Activated B cell treated with CpG ODN at 0.5 μM for 24 hours (primary cell): ENCODE results near the gene HBM. TPM values are rescaled to one million over a fixed set of nuclear protein-coding genes. Genes with fewer than 3 reads are reported as not detected.
"Not testable (repeated sequence)": the region's sequence is repeated elsewhere in the genome, so short reads cannot be mapped to it uniquely, and the experiment has no call there.

Source experiments
- ATAC-seq: fragments of 200-7000 bp; cut with Tn5 transposase; one replicate; pipeline ENCODE4 v1.10.0; 2021; ENCODE audit warnings: low read depth, mild to moderate bottlenecking, moderate library complexity
- CTCF ChIA-PET: fragments of 350-600 bp; sonication (Branson Sonifier 250); formaldehyde crosslinking; loops from one replicate; lab custom pipeline; 2021; ENCODE audit warnings: antibody characterized with exemption; lab: Charles Lee
- POLR2A ChIA-PET: fragments of 350-600 bp; sonication (Branson Sonifier 250); formaldehyde crosslinking; loops from one replicate; lab custom pipeline; 2021; ENCODE audit warnings: antibody characterized with exemption; lab: Charles Lee
- DNase-seq: peaks from one replicate; pipeline ENCODE4 v3.0.0; 2022
- H3K27ac Mint-ChIP-seq: one replicate; pipeline ENCODE4 v1.8.0; 2020; ENCODE audit warnings: mixed read lengths
- H3K27me3 Mint-ChIP-seq: one replicate; pipeline ENCODE4 v1.8.0; 2021; ENCODE audit warnings: mixed read lengths
- H3K36me3 Mint-ChIP-seq: one replicate; pipeline ENCODE4 v1.8.0; 2021; ENCODE audit warnings: low read depth, mixed read lengths
- H3K4me1 Mint-ChIP-seq: one replicate; pipeline ENCODE4 v1.8.0; 2021; ENCODE audit warnings: mixed read lengths
- H3K4me3 Mint-ChIP-seq: one replicate; pipeline ENCODE4 v1.8.0; 2020; ENCODE audit warnings: mild to moderate bottlenecking, mixed read lengths
- H3K9me3 Mint-ChIP-seq: one replicate; pipeline ENCODE4 v1.8.0; 2020; ENCODE audit warnings: mixed read lengths
- intact Hi-C: fragments of 100-400 bp; cut with micrococcal nuclease; formaldehyde crosslinking; loops from one replicate; pipeline ENCODE4 v1.15.1; 2024
- total RNA-seq: library from RNA; stranded (reverse); gene quantifications from 2 replicates; pipeline ENCODE4 v1.2.3, GENCODE V29; 2022
- TF ChIP-seq, protein P1 (sequence below): fragments of 200-600 bp; IDR thresholded peaks from one replicate; pipeline ENCODE4 v1.8.0; 2022; ENCODE audit warnings: antibody characterized with exemption, mild to moderate bottlenecking

The HBM gene
- total RNA-seq, 1 donor from 2014 or later = not detected

DNA sequence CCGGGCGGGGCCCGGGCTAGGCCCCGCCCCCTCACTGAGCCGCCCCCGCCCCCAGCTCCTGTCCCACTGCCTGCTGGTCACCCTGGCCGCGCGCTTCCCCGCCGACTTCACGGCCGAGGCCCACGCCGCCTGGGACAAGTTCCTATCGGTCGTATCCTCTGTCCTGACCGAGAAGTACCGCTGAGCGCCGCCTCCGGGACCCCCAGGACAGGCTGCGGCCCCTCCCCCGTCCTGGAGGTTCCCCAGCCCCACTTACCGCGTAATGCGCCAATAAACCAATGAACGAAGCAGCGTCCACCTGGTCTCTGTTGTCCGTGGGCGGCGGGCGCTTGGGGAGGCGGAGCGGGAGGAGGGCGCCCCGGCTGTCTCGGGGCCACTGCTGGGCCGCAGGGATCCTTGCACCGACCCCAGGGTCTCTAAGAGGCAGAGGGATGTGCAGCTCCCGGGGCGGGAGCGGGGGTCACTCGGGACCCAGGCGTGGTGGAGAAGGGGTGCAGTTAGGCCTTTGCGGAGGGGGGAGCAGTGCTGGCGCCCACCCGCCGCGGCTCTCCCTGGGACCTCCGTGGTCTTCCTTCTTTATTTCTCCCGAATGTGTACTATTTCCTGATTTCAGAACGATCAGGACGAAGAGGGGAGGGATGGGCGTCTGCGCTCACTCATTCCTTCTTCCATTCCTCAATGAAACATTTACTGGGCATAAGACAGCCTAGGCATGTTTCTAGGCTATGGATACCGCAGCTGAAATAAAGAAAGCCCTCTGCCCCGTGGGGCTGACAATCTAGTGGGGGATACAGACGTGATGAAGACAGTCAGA is 11.4 kb upstream of the HBM start:
- no peak overlapping the region for H3K27ac Mint-ChIP-seq
- H3K4me1 Mint-ChIP-seq = peaks cover 9% of the 10 kb centered on the region
- TF ChIP-seq, protein P1, sequence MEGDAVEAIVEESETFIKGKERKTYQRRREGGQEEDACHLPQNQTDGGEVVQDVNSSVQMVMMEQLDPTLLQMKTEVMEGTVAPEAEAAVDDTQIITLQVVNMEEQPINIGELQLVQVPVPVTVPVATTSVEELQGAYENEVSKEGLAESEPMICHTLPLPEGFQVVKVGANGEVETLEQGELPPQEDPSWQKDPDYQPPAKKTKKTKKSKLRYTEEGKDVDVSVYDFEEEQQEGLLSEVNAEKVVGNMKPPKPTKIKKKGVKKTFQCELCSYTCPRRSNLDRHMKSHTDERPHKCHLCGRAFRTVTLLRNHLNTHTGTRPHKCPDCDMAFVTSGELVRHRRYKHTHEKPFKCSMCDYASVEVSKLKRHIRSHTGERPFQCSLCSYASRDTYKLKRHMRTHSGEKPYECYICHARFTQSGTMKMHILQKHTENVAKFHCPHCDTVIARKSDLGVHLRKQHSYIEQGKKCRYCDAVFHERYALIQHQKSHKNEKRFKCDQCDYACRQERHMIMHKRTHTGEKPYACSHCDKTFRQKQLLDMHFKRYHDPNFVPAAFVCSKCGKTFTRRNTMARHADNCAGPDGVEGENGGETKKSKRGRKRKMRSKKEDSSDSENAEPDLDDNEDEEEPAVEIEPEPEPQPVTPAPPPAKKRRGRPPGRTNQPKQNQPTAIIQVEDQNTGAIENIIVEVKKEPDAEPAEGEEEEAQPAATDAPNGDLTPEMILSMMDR = no peak
- ATAC-seq = peak; percentile 57
- POLR2A ChIA-PET = no interaction called here
- peaks cover 35% of the 10 kb centered on the region for H3K27me3 Mint-ChIP-seq
- DNase-seq = peak; percentile 31
- peak overlapping the region; percentile 78 for H3K4me3 Mint-ChIP-seq
- intact Hi-C loops = no loop called here
- H3K9me3 Mint-ChIP-seq = no peaks in the 10 kb centered on the region
- no peaks in the 10 kb centered on the region for H3K36me3 Mint-ChIP-seq
- CTCF ChIA-PET = no interaction called here

DNA sequence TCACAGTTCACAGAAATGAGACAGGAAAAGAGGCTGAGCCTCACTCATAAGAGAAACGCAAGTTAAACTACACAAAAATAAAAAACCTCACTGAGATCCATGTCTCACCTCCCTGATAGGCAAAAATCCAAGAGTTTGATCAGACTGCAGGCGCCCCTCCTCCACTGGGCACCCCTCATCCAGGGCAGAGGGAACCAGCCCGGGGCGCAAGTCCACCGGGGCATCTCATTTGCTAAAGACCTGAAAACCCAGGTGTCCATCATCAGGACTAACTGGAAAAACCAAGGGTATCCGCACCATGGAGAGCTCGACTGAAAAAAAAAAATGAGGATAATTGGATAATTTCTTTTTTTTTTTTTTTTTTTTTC is 10.8 kb upstream of the HBM start:
- intact Hi-C loops = no loop called here

DNA sequence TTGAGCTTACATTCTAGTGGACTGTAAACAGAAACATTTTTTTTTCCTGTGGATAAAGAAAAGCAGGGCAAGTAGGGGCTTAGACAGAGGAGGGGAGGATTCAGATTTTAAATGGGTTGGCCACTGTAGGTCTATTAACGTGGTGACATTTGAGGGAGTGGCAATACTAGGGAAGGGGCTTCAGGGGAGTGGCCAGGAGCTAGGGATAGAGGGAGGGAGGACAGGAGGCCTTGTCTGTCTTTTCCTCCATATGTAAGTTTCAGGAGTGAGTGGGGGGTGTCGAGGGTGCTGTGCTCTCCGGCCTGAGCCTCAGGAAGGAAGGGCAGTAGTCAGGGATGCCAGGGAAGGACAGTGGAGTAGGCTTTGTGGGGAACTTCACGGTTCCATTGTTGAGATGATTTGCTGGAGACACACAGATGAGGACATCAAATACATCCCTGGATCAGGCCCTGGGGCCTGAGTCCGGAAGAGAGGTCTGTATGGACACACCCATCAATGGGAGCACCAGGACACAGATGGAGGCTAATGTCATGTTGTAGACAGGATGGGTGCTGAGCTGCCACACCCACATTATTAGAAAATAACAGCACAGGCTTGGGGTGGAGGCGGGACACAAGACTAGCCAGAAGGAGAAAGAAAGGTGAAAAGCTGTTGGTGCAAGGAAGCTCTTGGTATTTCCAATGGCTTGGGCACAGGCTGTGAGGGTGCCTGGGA is 6.5 kb upstream of the HBM start:
- H3K9me3 Mint-ChIP-seq = no peaks in the 10 kb centered on the region
- H3K4me1 Mint-ChIP-seq = peaks cover 8% of the 10 kb centered on the region
- no peak overlapping the region for H3K27ac Mint-ChIP-seq
- peaks cover 35% of the 10 kb centered on the region for H3K27me3 Mint-ChIP-seq
- TF ChIP-seq, protein P1 = no peak
- no peak for DNase-seq
- no peaks in the 10 kb centered on the region for H3K36me3 Mint-ChIP-seq
- H3K4me3 Mint-ChIP-seq = no peak overlapping the region
- intact Hi-C loops = no loop called here
- ChIA-PET POLR2A (interaction anchor here (0.6 kb wide), 1 partner anchor 17 kb away, joined by 3 read pairs; no protein-coding TSS in a partner anchor), CTCF (no interaction called here)
- ATAC-seq = no peak

More for the DNA sequence above, 10.8 kb upstream of the HBM start:
- Mint-ChIP-seq H3K27ac (no peak overlapping the region), H3K36me3 (no peaks in the 10 kb centered on the region), H3K27me3 (peaks cover 31% of the 10 kb centered on the region), H3K4me1 (peaks cover 9% of the 10 kb centered on the region), H3K9me3 (no peaks in the 10 kb centered on the region), H3K4me3 (peak overlapping the region; percentile 78)
- DNase-seq = no peak
- POLR2A ChIA-PET = no interaction called here
- no peak for ATAC-seq
- TF ChIP-seq, protein P1 = no peak
- CTCF ChIA-PET = no interaction called here

DNA sequence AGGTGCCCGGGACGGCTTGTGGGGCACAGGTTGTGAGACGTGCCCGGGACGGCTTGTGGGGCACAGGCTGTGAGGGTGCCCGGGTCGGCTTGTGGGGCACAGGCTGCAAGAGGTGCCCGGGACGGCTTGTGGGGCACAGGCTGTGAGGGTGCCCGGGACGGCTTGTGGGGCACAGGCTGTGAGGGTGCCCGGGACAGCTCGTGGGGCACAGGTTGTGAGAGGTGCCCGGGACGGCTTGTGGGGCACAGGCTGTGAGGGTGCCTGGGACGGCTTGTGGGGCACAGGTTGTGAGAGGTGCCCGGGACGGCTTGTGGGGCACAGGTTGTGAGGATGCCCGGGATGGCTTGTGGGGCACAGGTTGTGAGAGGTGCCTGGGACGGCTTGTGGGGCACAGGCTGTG is 5.5 kb upstream of the HBM start:
- H3K9me3 Mint-ChIP-seq, H3K27ac Mint-ChIP-seq, DNase-seq, H3K36me3 Mint-ChIP-seq, H3K4me3 Mint-ChIP-seq, ATAC-seq, CTCF ChIA-PET, POLR2A ChIA-PET, intact Hi-C loops, H3K4me1 Mint-ChIP-seq: not testable (repeated sequence)
- peaks cover 29% of the 10 kb centered on the region for H3K27me3 Mint-ChIP-seq

DNA sequence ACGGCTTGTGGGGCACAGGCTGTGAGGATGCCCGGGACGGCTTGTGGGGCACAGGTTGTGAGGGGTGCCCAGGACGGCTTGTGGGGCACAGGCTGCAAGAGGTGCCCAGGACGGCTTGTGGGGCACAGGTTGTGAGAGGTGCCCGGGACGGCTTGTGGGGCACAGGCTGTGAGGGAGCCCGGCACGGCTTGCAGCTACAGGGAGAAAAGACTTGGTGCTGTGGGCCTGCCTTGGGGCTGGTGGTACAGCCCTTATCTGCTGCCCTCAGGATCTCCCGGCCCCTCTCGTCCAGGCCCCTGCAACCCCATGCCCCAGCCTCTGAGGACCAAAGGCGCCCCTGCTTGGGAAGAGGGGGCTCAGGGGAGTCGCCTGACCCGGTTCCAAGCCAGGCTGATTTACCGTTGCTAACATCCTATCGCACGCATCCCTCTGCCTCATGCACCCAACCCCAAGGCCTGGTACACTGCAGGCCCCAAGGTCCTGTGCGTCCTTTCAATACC is 5.0 kb upstream of the HBM start:
- no peaks in the 10 kb centered on the region for H3K9me3 Mint-ChIP-seq
- H3K27me3 Mint-ChIP-seq = peaks cover 27% of the 10 kb centered on the region
- ChIA-PET CTCF (interaction anchor here (1.0 kb wide), 1 partner anchor 43 kb away, joined by 3 read pairs; no protein-coding TSS in a partner anchor), POLR2A (no interaction called here)
- ATAC-seq (no peak), DNase-seq (no peak)
- TF ChIP-seq, protein P1 = no peak
- intact Hi-C loops = no loop called here
- no peak overlapping the region for H3K4me3 Mint-ChIP-seq
- no peak overlapping the region for H3K27ac Mint-ChIP-seq
- peaks cover 8% of the 10 kb centered on the region for H3K4me1 Mint-ChIP-seq
- no peaks in the 10 kb centered on the region for H3K36me3 Mint-ChIP-seq
